Smooth muscle cell (in vitro differentiated cells): ENCODE results near the gene PDYN. TPM values are rescaled to one million over a fixed set of nuclear protein-coding genes. Genes with fewer than 3 reads are reported as not detected.

ENCODE experiments used
- DNase-seq: peaks from one replicate; lab custom pipeline; 2025; ENCODE audit not compliant: unreplicated experiment; lab: John Stamatoyannopoulos, UW
- H2AFZ ChIP-seq: fragments of 200-600 bp; sonication (generic); 2 replicates; pipeline ENCODE4 v1.6.0; 2016; ENCODE audit warnings: antibody characterized with exemption, low read depth, mild to moderate bottlenecking
- H3F3A ChIP-seq: fragments of 200-600 bp; sonication (generic); 2 replicates; pipeline ENCODE4 v1.6.0; 2017; ENCODE audit warnings: antibody characterized with exemption, low read depth
- H3K27ac ChIP-seq: fragments of 200-600 bp; sonication (generic); 2 replicates; pipeline ENCODE4 v1.5.1; 2016; ENCODE audit warnings: low read depth, mild to moderate bottlenecking
- H3K27me3 ChIP-seq: fragments of 200-600 bp; sonication (generic); 2 replicates; pipeline ENCODE4 v1.6.1; 2016; ENCODE audit warnings: low read depth, mild to moderate bottlenecking
- H3K36me3 ChIP-seq: fragments of 200-600 bp; sonication (generic); 2 replicates; pipeline ENCODE4 v1.5.1; 2016; ENCODE audit warnings: low read depth
- H3K4me1 ChIP-seq: fragments of 200-600 bp; sonication (generic); 2 replicates; pipeline ENCODE4 v1.5.1; 2016; ENCODE audit warnings: low read depth
- H3K4me2 ChIP-seq: fragments of 200-600 bp; sonication (generic); 2 replicates; pipeline ENCODE4 v1.6.0; 2016; ENCODE audit warnings: mild to moderate bottlenecking
- H3K4me3 ChIP-seq: fragments of 200-600 bp; sonication (generic); 2 replicates; pipeline ENCODE4 v1.5.1; 2016; ENCODE audit warnings: mild to moderate bottlenecking
- H3K79me2 ChIP-seq: fragments of 200-600 bp; sonication (generic); 2 replicates; pipeline ENCODE4 v1.6.0; 2016; ENCODE audit warnings: low read depth, mild to moderate bottlenecking
- H3K9ac ChIP-seq: fragments of 200-600 bp; sonication (generic); 2 replicates; pipeline ENCODE4 v1.6.0; 2016; ENCODE audit warnings: low read depth
- H3K9me3 ChIP-seq: fragments of 200-600 bp; sonication (generic); replicated peaks from 2 replicates; pipeline ENCODE4 v1.5.1; 2016; ENCODE audit warnings: low read depth
- H4K20me1 ChIP-seq: fragments of 200-600 bp; sonication (generic); 2 replicates; pipeline ENCODE4 v1.6.0; 2016; ENCODE audit warnings: low read depth
- CTCF ChIP-seq: fragments of 200-600 bp; sonication (generic); IDR thresholded peaks from 2 replicates; pipeline ENCODE4 v1.5.1; 2017; ENCODE audit warnings: borderline replicate concordance, mild to moderate bottlenecking, antibody characterized with exemption; ENCODE audit not compliant: insufficient read depth, poor library complexity, severe bottlenecking
- WGBS: methylation state at CpG from one replicate; pipeline ENCODE4 v1.1.7; 2016; ENCODE audit warnings: low lambda C conversion rate; 5-methylcytosine and 5-hydroxymethylcytosine counted together
- polyA plus RNA-seq: library from polyadenylated mRNA; unstranded; fragments of >200 nt; fragmentation: Nextera tagmentation; extraction: Ambion mirVana; gene quantifications from 2 replicates; pipeline ENCODE4 v1.2.1, GENCODE V29; 2016
- total RNA-seq: library from RNA; depleted of rRNA; stranded (reverse); fragments of >200 nt; gene quantifications from 2 replicates; pipeline ENCODE4 v1.2.3, GENCODE V29; 2014

PDYN gene
- total and polyA plus RNA-seq, 2 experiments from 2014 or later = not detected

DNA sequence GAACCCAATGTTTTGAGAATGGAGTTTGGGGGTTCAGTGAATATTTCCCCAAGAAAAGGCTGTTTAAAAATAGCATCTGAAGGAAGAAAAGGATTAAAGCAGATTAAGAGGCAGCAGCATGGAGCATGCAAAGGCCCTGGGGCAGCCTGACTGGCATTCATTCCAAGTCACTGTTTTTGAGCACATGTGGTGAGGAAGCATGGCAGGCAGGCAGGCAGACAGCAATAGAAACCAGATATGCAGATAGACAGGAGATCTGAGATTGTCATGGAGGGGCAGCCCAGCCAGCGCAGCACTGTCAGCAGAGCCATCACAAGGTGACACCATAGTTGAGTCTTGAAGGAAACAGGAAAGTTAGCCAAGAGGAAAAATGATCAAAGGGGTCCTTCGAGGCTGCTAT, 60.9 kb downstream of the PDYN start:
- WGBS = 94% methylated on average over 2 of the region's 2 CpGs

DNA sequence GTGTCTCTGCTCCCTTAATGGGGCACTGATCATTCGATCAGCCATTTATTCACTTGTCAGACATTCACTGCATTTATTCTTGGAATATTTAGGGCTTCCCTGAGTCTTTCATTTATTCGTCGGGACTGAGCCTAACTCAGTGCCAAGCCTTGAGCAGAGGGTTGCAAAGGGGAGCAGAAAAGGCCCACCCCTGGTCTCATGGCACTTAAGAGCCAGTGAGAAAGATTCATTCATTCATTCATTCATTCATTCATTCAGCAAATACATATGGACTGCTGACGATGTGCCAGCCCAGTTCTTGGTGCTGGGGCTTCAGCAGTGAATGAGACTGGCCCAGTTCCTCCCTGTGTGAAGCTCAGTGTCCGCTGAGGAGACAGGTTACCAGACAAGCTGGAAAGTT, 62.0 kb downstream of the PDYN start:
- no peaks in the 10 kb centered on the region for H3K27me3 ChIP-seq
- 93% methylated on average over 5 of the region's 5 CpGs for WGBS
- no peak for TF ChIP-seq CTCF
- DNase-seq = no peak
- no peaks in the 10 kb centered on the region for H4K20me1 ChIP-seq
- no peaks in the 10 kb centered on the region for H3F3A ChIP-seq
- H3K36me3 ChIP-seq = no peaks in the 10 kb centered on the region
- no peaks in the 10 kb centered on the region for H3K4me1 ChIP-seq
- H3K79me2 ChIP-seq = no peaks in the 10 kb centered on the region
- no peak overlapping the region for H3K4me3 ChIP-seq
- no peak overlapping the region for H2AFZ ChIP-seq
- no peaks in the 10 kb centered on the region for H3K9me3 ChIP-seq
- no peak overlapping the region for H3K27ac ChIP-seq
- no peak overlapping the region for H3K9ac ChIP-seq
- H3K4me2 ChIP-seq = no peak overlapping the region

More for the DNA sequence above, 60.9 kb downstream of the PDYN start:
- no peak for TF ChIP-seq CTCF
- Histone ChIP-seq H3K79me2 (no peaks in the 10 kb centered on the region), H3K36me3 (no peaks in the 10 kb centered on the region), H3K4me2 (no peak overlapping the region), H4K20me1 (no peaks in the 10 kb centered on the region), H3K27ac (no peak overlapping the region), H3K4me1 (no peaks in the 10 kb centered on the region), H3F3A (no peaks in the 10 kb centered on the region), H3K4me3 (no peak overlapping the region), H3K9ac (no peak overlapping the region), H3K27me3 (no peaks in the 10 kb centered on the region), H2AFZ (no peak overlapping the region), H3K9me3 (no peaks in the 10 kb centered on the region)
- DNase-seq = no peak

DNA sequence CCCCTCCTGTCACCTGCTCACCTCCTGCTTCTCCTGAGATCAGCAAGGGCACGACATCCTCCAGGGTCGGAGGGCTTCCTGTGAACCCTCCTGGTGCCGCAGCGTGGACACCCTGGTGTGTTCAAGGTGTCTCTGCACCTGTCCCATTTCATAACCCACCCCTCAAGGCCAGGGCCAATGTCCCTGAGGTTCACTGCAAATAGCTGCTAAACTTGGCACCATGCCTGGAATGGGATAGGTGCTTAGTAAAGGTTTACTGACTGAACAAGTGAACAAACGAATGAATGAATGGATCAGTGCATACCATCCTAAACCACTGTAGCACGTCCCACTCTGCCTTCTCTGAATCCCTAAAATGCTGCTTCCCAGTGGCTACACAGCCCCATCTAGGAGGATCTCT, 63.7 kb downstream of the PDYN start:
- Histone ChIP-seq H3K9ac (no peak overlapping the region), H3K36me3 (no peaks in the 10 kb centered on the region), H3K79me2 (no peaks in the 10 kb centered on the region), H3K27me3 (no peaks in the 10 kb centered on the region), H4K20me1 (no peaks in the 10 kb centered on the region), H3F3A (no peaks in the 10 kb centered on the region), H3K4me2 (no peak overlapping the region), H2AFZ (no peak overlapping the region), H3K9me3 (no peaks in the 10 kb centered on the region), H3K4me1 (no peaks in the 10 kb centered on the region), H3K4me3 (no peak overlapping the region), H3K27ac (no peak overlapping the region)
- DNase-seq = no peak
- 96% methylated on average over 6 of the region's 6 CpGs for WGBS
- TF ChIP-seq CTCF = no peak

- TF ChIP-seq CTCF = no peak
- Histone ChIP-seq H2AFZ (no peak overlapping the region), H3K9ac (no peak overlapping the region), H3K4me2 (no peak overlapping the region), H3F3A (no peaks in the 10 kb centered on the region), H3K27ac (no peak overlapping the region), H3K9me3 (no peaks in the 10 kb centered on the region), H3K4me3 (no peak overlapping the region), H3K27me3 (no peaks in the 10 kb centered on the region), H3K79me2 (no peaks in the 10 kb centered on the region), H4K20me1 (no peaks in the 10 kb centered on the region), H3K36me3 (no peaks in the 10 kb centered on the region), H3K4me1 (no peaks in the 10 kb centered on the region)
- WGBS = 88% methylated on average over 3 of the region's 3 CpGs
- DNase-seq = no peak
Measured at GRCh38 chr20:1929460-1929859, 64.4 kb downstream of the PDYN start.
